Muscle of arm (tissue), 12 donors: Measurements from ENCODE around the gene SMNDC1. TPM values are rescaled to one million over a fixed set of nuclear protein-coding genes. Genes with fewer than 3 reads are reported as not detected.
"Not testable (repeated sequence)": the region's sequence is repeated elsewhere in the genome, so short reads cannot be mapped to it uniquely, and the experiment has no call there.

ENCODE experiments used
- DNase-seq: peaks from one replicate; pipeline ENCODE4 v3.0.0-alpha.2; 2013
- polyA plus RNA-seq, 12 donors: library from polyadenylated mRNA; unstranded; fragments of 120-200 nt; gene quantifications; one replicate each; pipeline ENCODE4 v1.2.1, GENCODE V29; 2013; ENCODE audit not compliant: insufficient read length in 12 of 12

SMNDC1 gene
- polyA plus RNA-seq, 12 donors: 33.2 to 53.4 (median 38.6) TPM; not detected in 1

GRCh38 chr10:110300486-110300986 is 4.2 kb downstream of the SMNDC1 start:
- DNase-seq: no peak

DNA sequence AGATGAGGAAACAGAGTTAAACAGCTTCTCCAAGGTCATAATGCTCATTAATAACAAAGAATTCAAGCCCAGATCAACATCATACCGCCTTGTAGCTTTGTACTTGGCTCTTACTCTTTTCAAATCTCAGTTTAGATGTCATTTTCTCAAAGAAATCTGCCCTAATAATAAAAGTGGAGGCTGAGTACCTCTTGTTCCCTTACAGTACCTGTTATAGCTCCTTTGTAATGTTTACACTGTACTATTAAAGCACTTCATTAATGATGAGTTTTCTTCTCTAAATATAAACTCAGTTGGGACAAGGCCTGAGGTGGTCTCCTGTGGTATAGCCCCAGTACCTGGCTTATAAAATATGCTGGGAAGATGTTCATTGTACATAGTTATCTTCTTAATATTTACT is 7.8 kb downstream of the SMNDC1 start:
- no peak for DNase-seq

DNA sequence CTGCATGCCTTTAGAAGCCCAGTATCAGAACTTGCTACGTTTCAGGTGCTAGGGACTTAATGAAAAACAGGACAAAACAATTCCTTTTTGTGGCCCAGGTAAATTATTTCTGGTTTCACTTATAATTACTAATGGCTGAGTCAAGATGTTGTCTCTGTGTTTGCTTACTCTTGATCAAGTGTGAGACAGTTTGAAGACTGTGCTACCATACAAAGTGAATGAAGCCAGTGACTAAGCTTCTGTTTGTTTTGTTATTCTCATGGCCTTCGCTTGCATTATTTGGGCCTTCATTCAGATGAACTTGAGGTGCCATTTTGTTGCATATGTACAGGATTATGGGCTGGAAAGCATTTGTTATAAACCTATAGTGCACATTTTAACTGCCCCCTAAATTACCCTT is 17.9 kb downstream of the SMNDC1 start:
- no peak for DNase-seq

GRCh38 chr10:110285501-110285900 is 19.2 kb downstream of the SMNDC1 start:
- DNase-seq: no peak

DNA sequence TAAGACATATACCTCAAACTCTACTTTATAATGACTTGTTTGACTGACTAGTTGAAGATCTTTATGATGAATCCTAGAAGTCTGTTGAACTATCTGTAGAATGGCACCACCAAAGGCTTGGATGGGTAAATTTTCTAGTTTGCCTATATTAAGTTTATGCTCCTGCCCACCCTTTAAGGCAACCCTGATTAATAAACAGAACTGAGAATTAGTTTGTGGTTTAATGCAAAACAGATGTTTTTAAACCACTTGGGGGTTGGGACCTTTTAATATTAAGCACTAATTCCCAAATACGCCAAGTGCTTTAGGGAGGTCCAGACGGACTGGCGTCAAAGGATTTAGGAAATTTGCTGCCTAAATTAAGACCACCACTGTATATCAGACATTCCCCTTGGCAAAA is 20.5 kb downstream of the SMNDC1 start:
- no peak for DNase-seq

GRCh38 chr10:110279407-110279986 is 25.2 kb downstream of the SMNDC1 start:
- DNase-seq: peak; percentile 68

- no peak for DNase-seq
Observed at GRCh38 chr10:110278562-110279406, 25.9 kb downstream of the SMNDC1 start.

GRCh38 chr10:110277591-110277990 is 27.1 kb downstream of the SMNDC1 start:
- no peak for DNase-seq

DNA sequence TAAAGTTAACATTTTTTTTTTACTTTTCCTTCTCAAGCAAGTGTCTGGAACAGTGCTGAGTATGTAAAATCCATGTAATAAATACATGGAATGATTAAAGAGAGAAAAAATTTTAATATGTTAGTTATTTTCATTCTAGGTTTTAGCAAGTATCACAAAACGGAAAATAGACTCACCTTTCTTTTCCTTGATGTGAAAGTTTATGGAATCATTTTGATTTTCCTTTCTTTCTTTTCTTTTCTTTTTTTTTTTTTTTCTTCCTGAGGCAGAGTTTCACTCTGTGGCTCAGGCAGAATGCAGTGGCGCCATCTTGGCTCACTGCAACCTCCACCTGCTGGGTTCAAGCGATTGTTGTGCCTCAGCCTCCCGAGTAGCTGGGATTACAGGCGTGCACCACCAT is 28.1 kb downstream of the SMNDC1 start:
- no peak for DNase-seq

DNA sequence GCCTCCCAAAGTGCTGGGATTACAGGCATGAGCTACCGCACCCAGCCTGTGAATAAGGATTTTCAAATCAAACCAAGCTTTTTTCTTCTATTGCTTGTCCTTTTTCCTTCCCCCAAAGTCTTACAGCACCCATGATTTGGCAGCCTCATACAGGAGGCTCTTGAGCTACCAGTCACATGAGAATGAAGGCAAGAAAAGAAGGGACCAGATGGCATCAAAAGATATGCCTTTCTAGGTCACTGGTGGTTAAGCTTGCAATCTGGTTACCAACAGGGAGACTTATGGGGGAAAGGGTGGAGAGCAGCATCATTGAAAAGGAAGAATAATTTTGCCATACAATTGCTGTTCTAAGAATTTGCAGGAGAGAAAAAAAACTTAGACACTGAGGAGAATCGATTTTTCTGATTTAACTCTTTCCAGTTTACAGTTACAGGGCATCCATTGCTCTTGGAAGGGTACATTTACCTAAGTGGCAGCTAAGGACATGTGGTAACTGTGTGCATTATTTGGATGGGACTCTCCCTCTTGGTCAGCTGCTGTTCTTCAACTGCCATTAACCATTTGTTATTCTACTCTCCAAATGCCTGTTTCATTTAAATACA is 29.5 kb downstream of the SMNDC1 start:
- DNase-seq: no peak

- DNase-seq: no peak
Observed at GRCh38 chr10:110274647-110275046, 30.1 kb downstream of the SMNDC1 start.

DNA sequence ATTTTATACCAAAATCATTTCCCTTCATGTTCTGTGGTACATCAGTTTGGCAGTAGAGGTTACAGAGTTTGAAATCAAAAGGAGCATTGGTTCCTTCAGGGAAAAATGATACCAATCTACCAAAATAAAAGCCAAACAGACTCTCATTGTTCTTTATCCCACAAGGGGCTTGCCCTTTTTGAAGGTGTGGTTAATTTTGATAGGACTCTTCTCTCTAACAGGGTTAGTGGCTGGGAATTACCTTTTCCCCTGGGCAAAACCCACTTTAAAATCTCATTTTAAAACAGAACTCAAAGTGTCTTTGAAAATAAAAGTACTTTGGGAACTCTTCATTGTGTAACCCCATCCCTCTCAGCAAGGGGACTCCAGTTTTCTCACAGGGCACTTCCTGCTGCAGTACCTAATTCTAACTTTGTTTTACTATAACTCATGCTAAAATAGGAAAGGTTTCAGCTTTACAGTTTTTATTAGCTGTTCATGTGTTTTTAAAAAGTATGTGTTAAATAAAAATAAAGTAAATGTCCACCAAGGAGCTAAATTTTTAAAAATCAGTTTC is 30.6 kb downstream of the SMNDC1 start:
- no peak for DNase-seq

DNA sequence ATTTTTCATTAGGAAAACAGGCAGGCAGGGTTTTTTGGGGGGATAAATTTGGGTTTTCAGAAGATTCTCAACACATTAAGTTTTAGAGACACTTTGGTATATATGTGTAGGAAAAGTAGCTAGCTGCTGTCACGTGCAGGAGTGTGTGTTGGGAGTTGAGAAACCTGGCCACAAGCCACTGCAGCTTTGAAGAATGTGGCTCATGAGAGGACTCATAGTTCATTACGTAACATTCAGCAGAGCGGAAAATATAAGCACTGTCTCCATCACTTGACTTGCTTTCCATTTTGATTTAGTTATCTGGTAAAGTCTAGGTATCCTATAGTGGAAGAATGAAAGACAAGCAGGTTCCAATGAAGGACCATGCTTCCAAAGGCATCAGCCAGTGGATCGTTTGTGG is 31.2 kb downstream of the SMNDC1 start:
- DNase-seq: peak; percentile 67

DNA sequence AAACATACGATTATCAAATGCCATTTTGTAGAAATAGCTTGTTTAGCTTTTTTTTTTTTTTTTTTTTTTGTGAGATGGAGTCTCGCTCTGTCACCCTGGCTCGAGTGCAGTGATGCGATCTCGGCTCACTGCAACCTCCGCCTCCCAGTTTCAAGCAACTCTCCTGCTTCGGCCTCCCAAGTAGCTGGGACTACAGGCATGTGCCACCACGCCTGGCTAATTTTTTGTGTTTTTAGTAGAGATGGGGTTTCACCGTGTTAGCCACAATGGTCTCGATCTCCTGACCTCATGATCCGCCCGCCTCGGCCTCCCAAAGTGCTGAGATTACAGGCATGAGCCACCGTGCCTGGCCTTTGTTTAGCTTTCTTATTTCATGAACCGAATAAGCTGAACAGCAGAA is 31.7 kb downstream of the SMNDC1 start:
- not testable (repeated sequence) for DNase-seq

GRCh38 chr10:110269374-110270318 is 35.1 kb downstream of the SMNDC1 start:
- DNase-seq: no peak

DNA sequence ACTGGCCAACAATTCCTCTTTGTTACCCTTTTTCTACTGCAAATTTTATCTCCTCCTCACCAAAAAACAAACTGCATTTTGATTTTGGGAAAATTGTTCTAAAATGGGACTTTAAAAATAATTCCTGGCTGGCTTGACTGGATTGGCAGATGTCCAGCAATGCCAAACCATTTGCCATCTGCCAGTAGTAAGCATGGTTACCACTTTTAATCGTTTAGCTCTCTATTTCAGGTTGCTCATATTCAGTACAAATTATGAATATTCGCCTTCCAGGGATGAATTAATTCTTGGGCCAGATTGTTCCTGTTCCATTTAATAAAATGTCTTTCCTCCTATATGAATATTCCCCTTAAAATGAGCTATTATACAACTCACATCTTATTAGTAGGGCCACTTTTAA is 35.7 kb downstream of the SMNDC1 start:
- DNase-seq: no peak

GRCh38 chr10:110268442-110268841 is 36.3 kb downstream of the SMNDC1 start:
- DNase-seq: no peak

- no peak for DNase-seq
Observed at GRCh38 chr10:110267276-110267675, 37.4 kb downstream of the SMNDC1 start.

DNA sequence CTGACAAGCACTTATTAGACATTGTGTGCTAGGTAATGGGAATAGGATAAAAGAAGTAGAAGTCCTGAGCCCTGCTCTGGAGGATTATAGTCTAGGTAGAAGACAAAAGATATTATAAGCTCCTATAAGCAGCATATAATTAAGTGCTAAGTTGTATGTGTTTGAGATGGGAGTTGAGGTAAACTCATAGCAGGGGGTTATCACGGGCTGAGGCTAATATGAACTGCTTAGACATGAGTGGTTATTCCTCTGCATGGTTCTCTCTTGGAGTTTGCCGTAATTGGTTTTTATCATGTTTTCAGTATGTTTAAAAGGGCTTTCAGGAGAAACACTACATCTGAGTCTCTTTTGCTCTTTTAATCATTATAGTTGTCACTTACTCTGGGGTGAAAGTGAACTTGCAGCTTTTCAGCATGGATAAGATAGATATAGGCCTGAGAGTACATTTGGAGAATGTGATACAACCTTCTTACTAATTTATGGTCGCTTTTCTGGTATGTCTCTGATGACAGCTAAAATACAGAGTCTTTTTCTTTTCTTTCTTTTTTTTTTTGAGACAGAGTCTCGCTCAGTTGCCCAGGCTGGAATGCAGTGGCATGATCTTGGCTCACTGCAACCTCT is 39.0 kb downstream of the SMNDC1 start:
- DNase-seq: no peak

GRCh38 chr10:110263164-110263563 is 41.6 kb downstream of the SMNDC1 start:
- no peak for DNase-seq
